HG03039 (cell line): ENCODE results near the gene FAXDC2.

Experiments
- ATAC-seq: cut with Tn5 transposase; IDR thresholded peaks from one replicate; pipeline ENCODE4 v1.9.1; 2021; ENCODE audit warnings: mild to moderate bottlenecking, moderate library complexity; ENCODE audit not compliant: unreplicated experiment

FAXDC2 gene, protein sequence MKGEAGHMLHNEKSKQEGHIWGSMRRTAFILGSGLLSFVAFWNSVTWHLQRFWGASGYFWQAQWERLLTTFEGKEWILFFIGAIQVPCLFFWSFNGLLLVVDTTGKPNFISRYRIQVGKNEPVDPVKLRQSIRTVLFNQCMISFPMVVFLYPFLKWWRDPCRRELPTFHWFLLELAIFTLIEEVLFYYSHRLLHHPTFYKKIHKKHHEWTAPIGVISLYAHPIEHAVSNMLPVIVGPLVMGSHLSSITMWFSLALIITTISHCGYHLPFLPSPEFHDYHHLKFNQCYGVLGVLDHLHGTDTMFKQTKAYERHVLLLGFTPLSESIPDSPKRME

DNA sequence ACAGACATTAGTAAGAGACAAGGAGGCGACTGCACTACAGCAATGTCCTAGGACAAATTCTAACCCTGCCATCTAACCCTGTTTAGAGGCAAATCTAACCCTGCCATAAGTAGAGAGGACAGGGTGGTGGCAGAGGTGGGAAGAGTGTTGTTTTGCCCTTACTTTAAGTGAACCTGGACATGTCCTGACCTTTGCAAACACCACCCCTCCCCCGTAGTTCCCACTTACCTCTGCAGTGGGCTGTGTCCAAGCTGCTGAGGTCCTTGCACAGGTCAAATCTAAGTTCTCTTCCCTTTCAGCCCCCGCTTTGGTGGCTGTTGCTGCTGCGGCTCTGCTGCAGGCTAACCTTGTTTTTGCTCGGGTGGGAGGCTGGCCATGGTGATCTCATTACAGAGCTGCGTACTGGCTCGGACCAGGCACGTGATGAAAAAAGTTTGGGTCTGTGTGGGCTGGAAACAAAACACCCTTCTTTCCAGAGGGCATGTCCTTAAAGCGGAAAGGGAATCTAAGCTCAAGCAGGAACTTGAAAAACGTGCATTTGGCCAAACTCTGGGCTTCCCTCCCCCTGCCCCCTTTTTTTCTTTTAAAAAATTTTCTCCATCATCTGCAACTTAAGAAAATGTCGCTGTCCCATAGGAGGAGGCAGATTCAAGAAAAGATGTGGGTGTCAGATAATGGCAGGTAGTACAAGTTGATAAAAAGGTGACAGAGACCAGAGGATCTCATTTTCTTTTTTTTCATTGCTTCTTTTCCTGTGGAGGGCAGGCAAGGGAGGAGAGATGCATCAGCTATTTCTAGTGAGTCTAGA, at the start of gene FAXDC2:
Gene FAXDC2, minus strand, starts transcription at position 349 of the 808 bp plus-strand sequence. CDS start 12,425 bp downstream, outside the sequence.
- ATAC-seq = no peak

GRCh38 chr5:154900066-154900465, 49.7 kb upstream of the FAXDC2 start:
- ATAC-seq = no peak

DNA sequence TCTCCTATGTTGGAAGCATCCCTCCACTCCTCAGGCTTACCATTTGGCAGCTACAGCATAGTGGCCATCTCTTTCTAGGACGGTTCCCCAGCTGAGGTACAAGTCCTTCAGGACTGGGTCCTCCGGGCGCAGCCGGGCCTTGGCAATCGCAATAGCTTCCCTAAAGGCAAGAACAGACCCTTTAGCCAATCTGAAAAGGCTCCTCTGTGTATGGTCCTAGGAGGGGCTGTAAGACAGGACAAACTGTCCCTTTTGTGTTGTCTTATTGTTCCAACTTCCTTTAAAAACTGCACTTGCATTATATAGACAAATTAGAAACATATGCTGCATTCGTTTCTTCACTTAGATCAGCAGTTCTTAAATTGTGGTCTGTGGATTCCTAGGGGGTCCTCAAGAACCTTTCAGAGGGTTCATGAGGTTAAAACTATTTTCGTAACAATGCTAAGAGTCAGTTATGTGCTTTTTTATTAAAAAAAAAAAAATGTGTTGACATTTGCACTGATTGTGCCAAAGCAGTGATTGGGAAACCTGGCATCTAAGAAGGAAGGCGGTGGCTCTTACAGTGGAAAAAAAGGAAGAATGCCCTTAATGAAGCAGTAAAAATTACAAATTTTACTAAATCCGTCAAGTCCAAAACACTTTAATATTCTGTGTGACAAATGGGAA, 48.9 kb upstream of the FAXDC2 start:
- no peak for ATAC-seq

- no peak for ATAC-seq
Measured at GRCh38 chr5:154898210-154898609, 47.8 kb upstream of the FAXDC2 start.

DNA sequence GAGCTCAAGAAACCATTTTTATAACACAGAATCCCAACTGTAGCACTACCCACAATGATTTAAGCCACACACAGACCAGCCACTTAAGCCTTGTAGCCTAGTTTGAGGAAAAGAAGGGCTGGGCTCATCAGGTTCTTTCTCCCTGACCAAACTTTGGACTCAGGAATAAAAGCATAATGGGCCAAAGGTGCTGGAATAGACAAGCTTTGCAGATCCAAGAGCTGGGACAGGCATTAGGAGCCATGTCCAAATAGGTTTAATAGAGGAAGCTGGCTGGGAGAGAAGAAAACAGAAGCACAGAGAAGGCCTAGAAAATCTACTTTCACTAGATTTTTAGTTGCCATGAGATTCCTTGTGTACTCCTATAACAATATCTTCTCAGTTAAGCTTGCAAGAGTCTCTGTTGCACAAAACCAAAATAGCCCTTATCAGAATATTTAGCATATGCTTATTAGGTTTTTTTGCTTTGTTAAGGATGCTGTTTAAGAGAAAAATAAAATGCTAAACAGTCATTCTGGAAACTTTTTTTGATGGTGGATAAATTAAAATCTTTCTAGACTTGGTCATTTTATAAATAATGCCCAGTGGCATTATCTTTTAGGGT, 46.3 kb upstream of the FAXDC2 start:
- no peak for ATAC-seq

DNA sequence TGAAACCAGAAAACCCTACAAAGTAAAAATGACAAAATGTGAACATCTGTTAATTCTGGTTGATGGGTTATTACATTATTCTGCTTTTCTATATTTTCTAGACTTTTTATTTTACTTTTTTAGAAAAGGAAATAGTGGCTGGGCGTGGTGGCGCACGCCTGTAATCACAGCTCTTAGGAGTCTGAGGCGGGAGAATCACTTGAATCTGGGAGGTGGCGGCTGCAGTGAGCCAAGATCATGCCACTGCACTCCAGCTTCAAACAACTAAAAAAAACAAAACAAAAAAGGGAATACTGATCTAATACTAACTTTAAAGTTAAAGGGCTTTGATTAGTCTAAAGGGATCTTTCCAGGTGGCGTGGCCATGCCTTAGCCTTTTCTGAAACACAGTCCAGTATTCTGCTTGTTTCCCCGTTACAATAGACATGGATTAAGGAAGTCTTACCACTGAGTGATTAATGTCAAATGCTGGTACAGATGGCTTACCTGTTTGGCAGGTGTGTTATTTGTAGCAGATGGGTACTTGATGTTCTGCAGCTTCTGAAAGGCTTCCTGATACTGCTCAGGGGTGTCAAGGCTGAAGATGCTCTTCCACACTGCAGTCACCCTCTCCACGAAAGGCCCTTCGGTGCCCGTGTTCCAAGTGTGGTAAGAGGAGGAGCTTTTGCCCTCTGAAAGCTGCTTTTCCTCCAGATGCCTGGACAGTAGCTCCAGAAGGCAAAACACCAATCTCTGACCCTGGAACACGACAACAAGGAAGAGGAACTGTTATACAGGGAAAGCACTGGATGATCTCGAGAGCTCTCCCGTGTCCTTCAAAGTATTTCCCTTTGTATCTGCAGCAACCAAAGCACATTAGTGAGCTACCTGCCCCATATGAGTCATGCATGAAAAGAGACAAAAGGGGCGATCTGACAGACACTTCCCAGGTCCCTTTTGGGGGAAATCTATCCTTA, 45.5 kb upstream of the FAXDC2 start:
- ATAC-seq = no peak

- no peak for ATAC-seq
Measured at GRCh38 chr5:154893381-154893780, 43.0 kb upstream of the FAXDC2 start.

GRCh38 chr5:154892369-154892771, 42.0 kb upstream of the FAXDC2 start:
- ATAC-seq = no peak

GRCh38 chr5:154885439-154885838, 35.0 kb upstream of the FAXDC2 start:
- ATAC-seq = no peak

DNA sequence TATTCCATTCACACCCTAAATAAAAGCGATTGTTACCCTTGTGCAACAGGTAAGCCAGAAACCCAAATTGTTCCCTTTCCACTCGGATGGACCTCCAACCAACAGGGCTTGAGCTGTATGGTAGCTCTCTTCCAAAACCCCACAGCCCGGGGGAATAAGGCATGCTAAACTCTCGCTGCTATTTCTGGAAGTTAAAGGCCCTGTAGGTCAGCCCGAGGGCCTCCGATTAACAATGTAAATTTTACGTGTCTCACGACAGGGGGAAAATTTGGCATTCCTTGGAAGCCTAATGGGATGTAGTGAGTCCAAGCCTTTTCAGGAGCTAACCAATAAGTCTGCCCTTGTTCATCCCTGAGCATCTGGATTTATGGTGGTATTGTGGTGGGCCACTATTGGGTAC, 34.0 kb upstream of the FAXDC2 start:
- no peak for ATAC-seq

- ATAC-seq = no peak
Measured at GRCh38 chr5:154881986-154882385, 31.6 kb upstream of the FAXDC2 start.

GRCh38 chr5:154878642-154879335, 28.4 kb upstream of the FAXDC2 start:
- no peak for ATAC-seq

DNA sequence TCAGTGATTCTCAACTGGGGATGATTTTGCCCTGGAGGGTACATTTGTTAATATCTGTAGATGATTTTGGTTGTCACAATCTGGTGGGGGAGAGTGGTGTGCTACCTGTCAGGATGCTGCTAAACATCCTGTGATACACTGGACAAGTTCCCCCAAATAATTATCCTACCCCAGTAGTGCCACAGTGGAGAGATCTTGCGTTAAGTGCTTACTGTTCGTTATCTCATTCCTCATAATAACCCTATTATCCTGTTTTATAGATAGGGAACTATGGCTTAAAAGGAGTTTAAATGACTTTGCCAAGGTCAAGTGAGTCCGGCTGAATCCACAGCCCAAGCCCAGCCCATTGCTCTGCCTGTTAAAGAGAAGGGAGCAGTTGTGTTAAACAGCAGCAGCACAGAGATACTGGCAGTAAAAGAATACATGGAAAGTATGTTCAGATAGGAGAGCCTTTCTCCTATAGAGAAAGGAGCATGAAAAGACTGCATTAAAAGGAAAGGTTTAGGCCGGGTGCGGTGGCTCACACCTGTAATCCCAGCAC, 23.5 kb upstream of the FAXDC2 start:
- ATAC-seq = no peak

DNA sequence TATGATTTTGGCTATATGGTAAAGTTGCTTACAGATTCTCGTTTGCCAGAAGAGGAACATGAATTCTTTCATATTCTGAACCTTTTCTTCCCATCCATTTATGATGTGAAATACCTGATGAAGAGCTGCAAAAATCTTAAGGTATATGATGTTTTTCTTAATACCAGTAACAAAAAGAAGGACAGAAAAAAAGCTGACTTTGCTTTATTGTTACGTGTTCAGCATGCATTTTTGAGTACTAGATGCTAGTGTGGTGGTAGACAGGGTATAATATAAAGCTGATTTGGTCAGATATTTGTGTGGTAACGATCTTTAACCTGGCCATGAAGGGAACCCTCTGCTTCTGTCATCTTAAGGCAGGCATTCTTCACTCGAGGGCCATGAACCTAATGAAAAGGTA, 21.3 kb upstream of the FAXDC2 start:
- no peak for ATAC-seq

DNA sequence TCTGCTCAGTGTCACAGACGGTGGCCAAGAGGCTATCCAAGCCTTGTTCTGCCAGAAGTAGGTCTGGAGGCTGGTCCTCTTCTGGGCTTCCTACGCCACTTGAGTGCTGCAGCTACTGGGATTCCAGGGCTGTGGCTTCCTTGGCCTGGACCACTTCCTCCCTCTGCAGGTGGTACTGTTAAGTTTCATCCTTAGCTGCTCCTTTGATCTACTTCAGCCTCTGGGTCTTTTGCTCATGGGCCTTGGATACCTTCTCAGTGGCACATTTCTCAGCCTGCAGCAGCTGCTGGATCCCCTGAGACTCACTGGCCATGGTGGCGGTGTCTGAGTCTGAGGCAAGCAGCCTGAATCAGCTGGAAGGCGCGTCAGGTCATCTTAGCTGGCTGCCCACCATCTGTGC, 18.3 kb upstream of the FAXDC2 start:
- no peak for ATAC-seq

DNA sequence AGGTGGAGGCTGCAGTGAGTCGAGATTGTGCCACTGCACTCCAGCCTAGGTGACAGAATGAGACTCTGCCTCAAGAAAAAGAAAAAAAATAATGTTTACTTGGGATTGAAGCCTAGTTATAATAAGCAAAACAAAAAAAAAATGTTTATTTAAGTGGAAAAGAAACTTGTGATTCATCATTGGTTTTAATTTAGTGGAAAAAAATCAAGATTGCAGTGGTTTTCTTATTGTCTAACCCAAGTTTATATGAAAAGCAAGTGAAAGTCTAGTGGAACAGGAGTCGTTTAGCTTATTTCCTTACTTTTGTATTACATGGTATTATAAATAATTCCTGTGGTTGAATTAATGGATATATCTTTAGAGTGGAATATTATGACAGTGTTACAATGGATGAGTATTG, 16.4 kb upstream of the FAXDC2 start:
- ATAC-seq = no peak

DNA sequence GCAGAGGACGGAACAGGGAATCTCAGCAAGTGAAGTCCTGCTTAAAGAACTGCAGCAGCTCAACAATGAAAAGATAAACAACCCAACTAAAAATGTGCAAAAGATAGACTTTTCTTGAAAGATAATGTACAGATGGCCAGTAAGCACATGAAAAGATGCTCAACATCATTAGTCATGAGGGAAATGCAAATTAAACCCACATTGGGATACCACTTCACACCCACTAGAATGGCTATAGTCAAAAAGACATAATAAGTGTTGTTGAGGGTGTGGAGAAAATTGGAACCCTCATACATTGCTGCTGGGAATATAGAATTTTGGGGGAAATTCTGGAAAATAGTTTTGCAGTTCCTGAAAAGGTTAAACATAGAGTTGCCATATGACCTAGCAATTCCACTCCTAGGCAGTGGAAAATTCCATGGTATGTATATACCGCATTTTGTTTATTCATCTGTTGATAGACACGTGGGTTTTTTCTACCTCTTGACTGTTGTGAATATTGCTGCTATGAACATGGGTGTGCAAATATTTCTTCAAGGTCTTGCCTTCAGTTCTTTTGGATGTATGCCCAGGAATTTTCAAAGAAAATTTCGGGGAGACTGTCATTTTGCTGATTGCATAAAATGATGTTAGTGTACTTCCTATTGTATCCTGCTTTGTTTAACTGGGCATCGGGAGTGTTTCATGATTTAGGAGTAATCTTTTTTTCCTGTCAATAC, 15.2 kb upstream of the FAXDC2 start:
- ATAC-seq = no peak

DNA sequence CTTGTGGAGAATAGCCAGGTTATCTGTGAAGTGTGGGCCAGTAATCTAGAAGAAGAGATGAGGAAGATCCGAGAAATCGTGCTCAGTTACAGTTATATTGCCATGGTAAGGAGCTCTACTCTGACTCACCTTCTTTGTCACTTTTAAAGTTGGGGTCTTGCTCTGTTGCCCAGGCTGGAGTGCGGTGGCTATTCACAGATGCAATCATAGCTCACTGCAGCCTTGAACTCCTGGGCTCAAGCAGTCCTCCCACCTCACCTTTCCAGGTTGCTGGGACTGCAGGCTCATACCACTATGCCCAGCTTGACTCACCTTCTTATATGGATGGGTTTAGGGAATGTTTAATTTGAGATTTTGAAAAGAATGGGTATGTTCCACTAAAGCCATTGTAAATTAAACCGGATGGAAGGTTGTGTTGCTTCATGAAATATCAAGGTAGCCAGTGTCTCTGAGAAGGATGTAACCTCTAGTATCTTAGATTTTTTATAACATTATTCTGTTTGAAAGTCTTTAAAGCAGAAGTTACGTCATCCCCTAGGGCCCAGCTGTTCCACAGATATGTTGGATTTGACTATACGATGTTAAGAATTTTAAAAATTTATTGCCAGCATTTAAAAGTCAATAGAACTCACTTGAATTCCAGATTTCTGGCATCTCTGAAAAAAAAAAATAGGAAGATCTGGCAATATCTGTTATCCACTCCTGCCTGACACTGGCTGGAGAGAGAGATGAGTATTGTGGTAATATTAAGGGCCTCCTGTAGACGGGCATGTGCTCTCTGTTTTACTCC, 13.1 kb upstream of the FAXDC2 start:
- no peak for ATAC-seq
